Measurements from ENCODE around the gene PPM1E.

GRCh38 chr17:58997756-58998553 lies 242.3 kb downstream of the PPM1E start:
- TF ChIP-seq EZH2 (IDR thresholded peaks at IDR 0.05; ENCODE audit: insufficient read depth, poor library complexity, severe bottlenecking): no peak
- no peak for TF ChIP-seq EZH2phosphoT487 (IDR thresholded peaks at IDR 0.05; ENCODE audit: insufficient read depth, low read depth)
